IPS-11a (cell line): ENCODE data around the gene C19orf81.
A peak's percentile ranks its signal among the peaks of the same experiment; 100 is the strongest.

ENCODE experiments used
- H3K4me3 ChIP-seq: one replicate; pipeline ENCODE4 v1.5.1; 2013; ENCODE audit warnings: low read depth, low read length, control low read depth

Gene C19orf81

GRCh38 chr19:50658441-50659317 is 9.4 kb downstream of the C19orf81 start:
- H3K4me3 ChIP-seq, result peak overlapping the region; percentile 82

DNA sequence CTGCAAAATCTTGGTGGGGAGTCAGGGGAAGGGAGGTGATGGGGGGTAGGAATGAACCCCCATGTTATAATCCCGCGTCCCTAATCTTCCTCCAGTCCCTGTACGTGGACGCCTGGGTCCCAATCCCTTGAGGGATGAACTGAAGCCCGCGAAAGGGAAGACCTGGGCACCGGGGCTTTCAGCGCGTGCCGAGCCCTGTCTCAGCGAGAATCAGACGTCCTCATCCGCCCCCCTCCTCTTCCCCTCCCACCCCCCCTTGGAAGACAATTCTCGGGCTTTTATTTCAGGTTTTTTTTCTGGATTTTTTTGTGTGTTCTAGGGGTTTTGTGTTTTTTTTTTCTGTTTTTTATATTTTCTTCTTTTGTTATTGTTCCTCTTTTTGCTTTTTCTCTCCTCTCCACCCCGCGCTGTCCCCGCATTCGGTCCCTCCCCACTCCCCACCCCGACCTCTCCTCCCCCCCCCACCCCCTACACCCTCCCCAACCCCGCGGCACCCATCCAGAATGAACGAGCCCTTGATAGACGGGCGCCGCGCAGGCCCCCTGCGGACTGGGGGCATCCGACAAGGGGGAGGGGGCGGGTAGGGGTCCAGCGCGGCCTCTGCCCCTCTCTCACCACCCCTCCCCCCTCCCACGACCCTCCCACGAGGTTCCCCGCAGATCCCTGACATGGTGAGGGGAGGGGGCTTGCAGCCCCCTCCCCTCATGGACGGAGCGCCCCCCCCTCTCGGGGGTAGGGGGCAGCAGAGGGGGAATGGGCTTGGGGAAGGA is 10.3 kb downstream of the C19orf81 start:
- H3K4me3 ChIP-seq, result peak overlapping the region; percentile 61

DNA sequence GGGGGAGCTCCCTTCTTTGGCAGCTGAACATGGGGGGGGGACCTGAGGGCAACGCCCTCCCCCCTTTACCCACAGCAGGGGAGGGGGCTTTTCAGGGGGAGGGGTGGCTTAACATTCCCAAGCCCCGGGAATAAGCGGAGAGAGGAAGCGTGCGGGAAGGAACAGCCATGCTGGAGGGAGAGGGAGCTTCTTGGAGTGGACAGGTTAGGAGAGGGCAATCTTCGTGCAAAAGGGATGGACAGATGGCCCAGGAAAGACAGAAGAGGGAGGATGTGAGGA is 10.8 kb downstream of the C19orf81 start:
- peak overlapping the region; percentile 17 for H3K4me3 ChIP-seq

GRCh38 chr19:50661023-50661422 is 11.8 kb downstream of the C19orf81 start:
- H3K4me3 ChIP-seq, result no peak overlapping the region

DNA sequence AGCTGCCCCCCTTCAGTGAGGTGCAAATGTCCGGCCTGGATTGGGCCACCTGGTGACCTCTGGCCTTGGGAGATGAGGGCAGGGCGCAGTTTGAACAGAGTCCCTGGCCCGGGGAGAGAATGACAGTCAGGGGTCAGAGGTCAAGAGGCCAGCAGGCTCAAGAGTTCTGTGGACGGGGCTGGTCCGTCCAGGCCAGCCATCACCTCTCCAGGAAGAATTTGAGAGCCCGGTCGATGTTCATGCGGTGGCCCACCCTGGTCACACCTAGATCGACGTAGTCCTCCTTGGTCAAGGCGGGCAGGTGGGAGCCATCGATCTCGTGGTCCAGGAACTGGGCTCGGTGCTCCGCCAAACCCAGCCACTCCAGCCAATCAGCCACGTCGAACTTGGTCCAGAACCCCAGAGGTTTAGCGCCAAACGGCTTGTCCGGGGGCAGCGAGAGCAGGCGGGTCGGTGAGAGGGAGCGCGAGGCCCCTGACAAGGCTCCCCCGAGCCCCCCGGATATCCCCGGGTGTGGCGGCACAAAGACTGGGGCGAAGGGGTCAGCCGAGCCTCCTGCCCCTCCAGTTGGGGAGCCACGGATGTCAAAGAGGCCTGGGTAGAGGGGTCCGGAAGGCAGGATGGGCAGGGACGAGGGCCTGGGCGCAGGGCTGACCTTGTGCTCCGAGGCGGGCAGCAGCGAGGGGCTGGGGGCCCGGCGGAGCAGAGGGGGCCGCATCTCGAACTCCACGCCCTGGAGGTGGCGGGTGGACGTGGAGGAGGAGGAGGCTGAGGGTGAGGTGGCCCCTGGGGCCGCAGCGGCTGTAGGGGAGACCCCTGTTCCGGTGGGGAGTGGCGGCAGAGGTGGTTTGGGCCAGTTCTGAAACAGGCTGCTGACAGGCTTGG is 12.8 kb downstream of the C19orf81 start:
- no peak overlapping the region for H3K4me3 ChIP-seq

- no peak overlapping the region for H3K4me3 ChIP-seq
Measured at GRCh38 chr19:50662651-50663481, 13.6 kb downstream of the C19orf81 start.

- H3K4me3 ChIP-seq, result no peak overlapping the region
Measured at GRCh38 chr19:50663482-50663790, 14.2 kb downstream of the C19orf81 start.

DNA sequence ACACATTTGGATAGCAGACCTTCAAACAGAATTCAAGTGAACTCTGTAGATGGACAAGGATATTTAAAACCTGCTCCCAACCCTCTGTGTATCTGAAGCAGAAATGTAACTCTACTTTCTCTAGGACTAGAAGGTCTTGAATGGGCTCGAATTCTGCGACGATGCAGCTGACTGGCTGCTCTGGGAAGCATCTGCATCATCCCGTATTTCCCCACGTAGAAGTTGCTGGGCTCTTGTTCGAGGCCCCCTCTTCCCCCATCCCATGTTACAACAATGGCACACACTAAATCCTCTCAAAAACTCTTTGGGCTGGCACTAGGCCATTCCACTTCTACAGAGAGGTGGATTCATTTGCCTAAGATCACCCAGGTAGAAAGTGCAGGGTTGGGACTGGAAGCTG is 15.0 kb downstream of the C19orf81 start:
- no peak overlapping the region for H3K4me3 ChIP-seq

GRCh38 chr19:50666346-50667176 is 17.3 kb downstream of the C19orf81 start:
- H3K4me3 ChIP-seq, result no peak overlapping the region

- no peak overlapping the region for H3K4me3 ChIP-seq
Measured at GRCh38 chr19:50667177-50667758, 18.0 kb downstream of the C19orf81 start.

GRCh38 chr19:50667759-50668231 is 18.6 kb downstream of the C19orf81 start:
- H3K4me3 ChIP-seq, result no peak overlapping the region

DNA sequence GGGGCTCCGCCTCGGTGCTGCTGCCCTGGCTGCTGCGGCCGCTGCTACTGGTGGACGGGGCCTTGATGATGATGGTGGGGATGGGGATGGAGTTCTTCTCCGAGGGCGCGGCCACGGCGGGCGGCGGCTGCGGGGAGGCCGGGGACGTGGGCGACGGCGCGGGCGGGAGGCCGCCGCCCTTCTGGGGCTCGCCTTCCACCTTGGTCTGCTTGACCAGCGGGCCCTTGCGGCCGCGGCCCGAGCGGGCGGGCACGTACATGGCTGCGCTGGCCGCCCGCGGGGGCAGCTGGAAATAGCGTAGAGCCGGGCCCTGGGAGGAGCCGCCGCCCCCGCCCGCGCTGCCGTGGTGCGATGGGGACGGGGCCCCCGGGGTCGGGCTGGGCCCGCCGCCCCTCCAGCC is 19.2 kb downstream of the C19orf81 start:
- no peak overlapping the region for H3K4me3 ChIP-seq

- no peak overlapping the region for H3K4me3 ChIP-seq
Measured at GRCh38 chr19:50668879-50669278, 19.6 kb downstream of the C19orf81 start.

- H3K4me3 ChIP-seq, result no peak overlapping the region
Measured at GRCh38 chr19:50669302-50670101, 20.3 kb downstream of the C19orf81 start.

GRCh38 chr19:50670102-50670380 is 20.8 kb downstream of the C19orf81 start:
- no peak overlapping the region for H3K4me3 ChIP-seq

DNA sequence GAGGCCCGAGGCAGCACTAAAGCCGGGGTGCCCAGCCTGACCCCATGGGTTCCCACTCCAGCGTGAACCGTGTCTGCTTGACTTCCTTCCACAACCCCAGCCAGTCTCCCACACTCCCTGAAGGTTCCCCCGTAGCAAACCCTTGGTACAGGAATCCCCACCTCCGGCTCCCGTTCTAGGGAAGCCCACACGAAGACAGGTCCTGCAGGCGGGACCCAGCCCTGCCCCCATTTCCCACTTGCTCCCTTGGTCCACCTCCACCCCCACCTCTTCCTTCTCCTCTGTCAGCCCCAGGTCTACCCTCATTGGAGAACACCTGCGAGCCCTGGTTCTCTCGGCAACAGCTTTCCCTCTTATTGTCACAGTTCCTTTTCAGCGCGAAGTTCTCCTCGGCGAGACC is 23.9 kb downstream of the C19orf81 start:
- H3K4me3 ChIP-seq, result no peak overlapping the region

DNA sequence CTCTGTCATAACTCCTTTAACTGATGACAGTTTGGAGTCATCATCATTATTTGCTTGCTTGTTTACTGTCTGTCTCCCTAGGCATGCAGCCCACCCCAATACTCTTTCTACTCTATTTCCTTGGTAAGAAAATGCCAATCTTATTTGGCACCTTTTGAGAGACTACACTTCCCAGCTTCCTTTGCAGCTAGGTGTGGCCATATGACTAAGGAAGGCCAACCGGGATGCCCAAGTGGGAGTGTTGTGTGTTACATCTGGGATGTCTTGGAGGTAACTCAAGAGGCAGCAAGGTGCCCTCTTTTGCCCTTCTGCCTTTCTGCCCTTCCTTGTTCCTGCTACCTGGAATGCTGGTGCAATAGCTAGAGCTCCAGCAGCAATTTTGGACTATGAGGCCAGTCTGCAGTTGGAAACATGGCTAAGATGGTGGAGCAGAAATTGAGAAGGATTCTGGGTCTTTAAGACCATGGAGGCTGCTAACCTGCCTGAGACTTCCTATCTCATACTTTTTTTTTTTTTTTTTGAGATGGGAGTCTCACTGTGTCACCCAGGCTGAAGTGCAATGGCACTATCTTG is 27.5 kb downstream of the C19orf81 start:
- H3K4me3 ChIP-seq, result no peak overlapping the region

- H3K4me3 ChIP-seq, result no peak overlapping the region
Measured at GRCh38 chr19:50677636-50678035, 28.4 kb downstream of the C19orf81 start.
